Neural progenitor cell (in vitro differentiated cells): ENCODE data around the gene CTSH. TPM values are rescaled to one million over a fixed set of nuclear protein-coding genes. Genes with fewer than 3 reads are reported as not detected.
A peak's percentile ranks its signal among the peaks of the same experiment; 100 is the strongest.

ENCODE experiments used
- DNase-seq: peaks from one replicate; pipeline ENCODE4 v3.0.0-alpha.2; 2016; ENCODE audit warnings: low spot score
- H2AFZ ChIP-seq: fragments of 200-600 bp; sonication (generic); replicated peaks from 2 replicates; pipeline ENCODE4 v1.6.1; 2016; ENCODE audit warnings: antibody characterized with exemption
- H3F3A ChIP-seq: fragments of 200-600 bp; sonication (generic); 2 replicates; pipeline ENCODE4 v1.6.1; 2016; ENCODE audit warnings: antibody characterized with exemption, low read depth
- H3K27ac ChIP-seq: fragments of 200-600 bp; sonication (generic); 2 replicates; pipeline ENCODE4 v1.5.1; 2016; ENCODE audit warnings: mild to moderate bottlenecking
- H3K27me3 ChIP-seq: fragments of 200-600 bp; sonication (generic); 2 replicates; pipeline ENCODE4 v1.6.1; 2016; ENCODE audit warnings: mild to moderate bottlenecking, moderate library complexity
- H3K36me3 ChIP-seq: fragments of 200-600 bp; sonication (generic); 2 replicates; pipeline ENCODE4 v1.5.1; 2016
- H3K4me1 ChIP-seq: fragments of 200-600 bp; sonication (generic); 2 replicates; pipeline ENCODE4 v1.6.1; 2016; ENCODE audit warnings: mixed run types
- H3K4me2 ChIP-seq: fragments of 200-600 bp; sonication (generic); 2 replicates; pipeline ENCODE4 v1.6.1; 2016
- H3K4me3 ChIP-seq: fragments of 200-600 bp; sonication (generic); 2 replicates; pipeline ENCODE4 v1.5.1; 2016
- H3K79me2 ChIP-seq: fragments of 200-600 bp; sonication (generic); 2 replicates; pipeline ENCODE4 v1.6.1; 2016; ENCODE audit warnings: low read depth
- H3K9ac ChIP-seq: fragments of 200-600 bp; sonication (generic); 2 replicates; pipeline ENCODE4 v1.6.1; 2016
- H3K9me3 ChIP-seq: fragments of 200-600 bp; sonication (generic); 2 replicates; pipeline ENCODE4 v1.5.1; 2016; ENCODE audit warnings: low read depth
- H4K20me1 ChIP-seq: fragments of 200-600 bp; sonication (generic); 2 replicates; pipeline ENCODE4 v1.6.1; 2016; ENCODE audit warnings: low read depth
- H3K27ac Mint-ChIP-seq: 3 replicates; pipeline ENCODE4 v1.8.0; 2021; ENCODE audit warnings: mixed read lengths
- H3K27me3 Mint-ChIP-seq: 2 replicates; pipeline ENCODE4 v1.8.0; 2022; ENCODE audit warnings: low read depth, mild to moderate bottlenecking, inconsistent platforms, moderate library complexity, mixed read lengths; ENCODE audit not compliant: insufficient read depth
- H3K36me3 Mint-ChIP-seq: 3 replicates; pipeline ENCODE4 v1.8.0; 2021; ENCODE audit warnings: mixed read lengths
- H3K4me1 Mint-ChIP-seq: 3 replicates; pipeline ENCODE4 v1.8.0; 2021; ENCODE audit warnings: mixed read lengths
- H3K4me3 Mint-ChIP-seq: 3 replicates; pipeline ENCODE4 v1.8.0; 2021; ENCODE audit warnings: mild to moderate bottlenecking, moderate library complexity, mixed read lengths
- H3K9me3 Mint-ChIP-seq: 3 replicates; pipeline ENCODE4 v1.8.0; 2020; ENCODE audit warnings: mixed read lengths
- CTCF ChIP-seq: fragments of 200-600 bp; sonication (generic); IDR thresholded peaks from 2 replicates; pipeline ENCODE4 v1.5.1; 2017; ENCODE audit warnings: antibody characterized with exemption, mild to moderate bottlenecking
- EZH2 ChIP-seq: fragments of 200-600 bp; sonication (generic); IDR thresholded peaks from 2 replicates; pipeline ENCODE4 v1.6.1; 2017; ENCODE audit warnings: antibody characterized with exemption, mild to moderate bottlenecking, moderate library complexity
- EZH2phosphoT487 ChIP-seq: fragments of 200-600 bp; sonication (generic); IDR thresholded peaks from 2 replicates; pipeline ENCODE4 v1.6.1; 2017; ENCODE audit warnings: antibody characterized with exemption
- total RNA-seq: library from RNA; depleted of rRNA; stranded (reverse); fragments of >200 nt; gene quantifications from 2 replicates; pipeline ENCODE4 v1.2.3, GENCODE V29; 2015; ENCODE audit warnings: low replicate concordance

CTSH gene
- total RNA-seq, 1 donor from 2014 or later, result 3.5 TPM

GRCh38 chr15:78937132-78937739 is 7.6 kb downstream of the CTSH start:
- no peaks in the 10 kb centered on the region for H3K79me2 ChIP-seq
- TF ChIP-seq EZH2phosphoT487, result no peak
- no peak for TF ChIP-seq EZH2
- TF ChIP-seq CTCF, result no peak
- H3K27ac ChIP-seq, result no peak overlapping the region
- no peaks in the 10 kb centered on the region for H3K4me1 ChIP-seq
- H3K4me2 ChIP-seq, result no peak overlapping the region
- no peaks in the 10 kb centered on the region for H3K36me3 Mint-ChIP-seq
- no peak overlapping the region for H3K4me3 Mint-ChIP-seq
- H3K36me3 ChIP-seq, result no peaks in the 10 kb centered on the region
- H4K20me1 ChIP-seq, result no peaks in the 10 kb centered on the region
- H3K4me1 Mint-ChIP-seq, result peaks cover 8% of the 10 kb centered on the region
- H3K27me3 ChIP-seq, result peaks cover under 1% of the 10 kb centered on the region
- no peak overlapping the region for H3K9ac ChIP-seq
- no peaks in the 10 kb centered on the region for H3F3A ChIP-seq
- H3K27me3 Mint-ChIP-seq, result peaks cover 3% of the 10 kb centered on the region
- no peaks in the 10 kb centered on the region for H3K9me3 Mint-ChIP-seq
- no peak overlapping the region for H3K4me3 ChIP-seq
- H2AFZ ChIP-seq, result no peak overlapping the region
- H3K9me3 ChIP-seq, result no peaks in the 10 kb centered on the region
- no peak for DNase-seq
- H3K27ac Mint-ChIP-seq, result no peak overlapping the region

GRCh38 chr15:78934655-78935023 is 10.2 kb downstream of the CTSH start:
- Histone ChIP-seq H3K27ac (no peak overlapping the region), H3K27me3 (no peaks in the 10 kb centered on the region), H3K4me2 (no peak overlapping the region), H3K79me2 (no peaks in the 10 kb centered on the region), H3K4me3 (no peak overlapping the region), H3K36me3 (no peaks in the 10 kb centered on the region), H3F3A (no peaks in the 10 kb centered on the region), H4K20me1 (no peaks in the 10 kb centered on the region), H3K9me3 (no peaks in the 10 kb centered on the region), H3K9ac (no peak overlapping the region), H3K4me1 (no peaks in the 10 kb centered on the region), H2AFZ (peak overlapping the region; percentile 34)
- Mint-ChIP-seq H3K27ac (no peak overlapping the region), H3K27me3 (peaks cover 7% of the 10 kb centered on the region), H3K4me1 (peaks cover 8% of the 10 kb centered on the region), H3K9me3 (no peaks in the 10 kb centered on the region), H3K36me3 (no peaks in the 10 kb centered on the region), H3K4me3 (no peak overlapping the region)
- TF ChIP-seq EZH2, result no peak
- no peak for TF ChIP-seq EZH2phosphoT487
- TF ChIP-seq CTCF, result no peak
- DNase-seq, result no peak

DNA sequence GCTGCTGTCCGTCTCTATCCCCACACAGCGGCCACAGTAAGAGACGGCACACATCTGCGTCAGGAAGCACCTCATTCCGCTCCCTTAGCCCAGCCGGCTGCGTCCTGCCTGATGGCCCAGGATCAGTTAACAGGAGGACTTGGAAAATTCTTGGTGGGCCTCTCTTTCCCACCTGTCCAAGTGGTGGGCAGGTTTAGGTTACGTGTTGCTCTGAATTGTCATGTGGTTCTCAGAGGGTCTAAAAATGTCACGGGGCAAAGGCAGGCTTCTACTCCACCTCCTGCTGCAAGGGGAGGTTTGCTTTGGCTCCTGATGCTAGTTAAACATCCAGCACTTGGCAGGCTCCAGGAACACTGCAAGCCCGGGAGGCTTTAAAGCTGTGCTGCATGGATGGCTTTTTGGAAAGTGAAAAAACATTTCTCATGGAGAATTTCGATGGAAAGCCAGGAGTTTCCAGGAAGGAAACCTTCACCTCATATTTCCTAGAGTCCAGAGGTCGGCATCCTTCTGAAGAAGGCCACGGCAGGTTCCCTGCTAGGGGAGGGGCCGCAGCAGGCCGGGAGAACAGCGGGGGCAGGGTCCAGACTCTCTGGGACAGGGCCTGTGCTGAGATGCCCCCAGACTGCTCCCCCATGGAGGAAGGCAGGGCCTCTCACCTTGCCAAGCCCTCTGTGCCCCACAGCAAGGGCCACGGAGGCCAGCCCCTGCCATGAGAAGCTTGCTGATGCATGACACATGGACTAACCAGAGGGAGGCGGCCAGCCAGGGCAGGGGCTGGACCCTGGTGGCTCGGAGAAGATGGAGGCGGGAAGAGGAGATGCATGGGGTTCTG is 10.8 kb downstream of the CTSH start:
- Mint-ChIP-seq H3K9me3 (no peaks in the 10 kb centered on the region), H3K27me3 (peaks cover 9% of the 10 kb centered on the region), H3K4me3 (no peak overlapping the region), H3K36me3 (no peaks in the 10 kb centered on the region), H3K4me1 (peaks cover 8% of the 10 kb centered on the region), H3K27ac (no peak overlapping the region)
- H3K79me2 ChIP-seq, result no peaks in the 10 kb centered on the region
- no peak overlapping the region for H3K9ac ChIP-seq
- TF ChIP-seq CTCF, result no peak
- TF ChIP-seq EZH2phosphoT487, result no peak
- TF ChIP-seq EZH2, result no peak
- no peaks in the 10 kb centered on the region for H4K20me1 ChIP-seq
- no peak for DNase-seq
- no peak overlapping the region for H3K4me3 ChIP-seq
- H3K27ac ChIP-seq, result no peak overlapping the region
- no peaks in the 10 kb centered on the region for H3K36me3 ChIP-seq
- H3F3A ChIP-seq, result no peaks in the 10 kb centered on the region
- no peaks in the 10 kb centered on the region for H3K27me3 ChIP-seq
- no peaks in the 10 kb centered on the region for H3K9me3 ChIP-seq
- no peaks in the 10 kb centered on the region for H3K4me1 ChIP-seq
- H2AFZ ChIP-seq, result peak overlapping the region; percentile 34
- no peak overlapping the region for H3K4me2 ChIP-seq
